ENCODE results near the gene CTTNBP2NL.

DNA sequence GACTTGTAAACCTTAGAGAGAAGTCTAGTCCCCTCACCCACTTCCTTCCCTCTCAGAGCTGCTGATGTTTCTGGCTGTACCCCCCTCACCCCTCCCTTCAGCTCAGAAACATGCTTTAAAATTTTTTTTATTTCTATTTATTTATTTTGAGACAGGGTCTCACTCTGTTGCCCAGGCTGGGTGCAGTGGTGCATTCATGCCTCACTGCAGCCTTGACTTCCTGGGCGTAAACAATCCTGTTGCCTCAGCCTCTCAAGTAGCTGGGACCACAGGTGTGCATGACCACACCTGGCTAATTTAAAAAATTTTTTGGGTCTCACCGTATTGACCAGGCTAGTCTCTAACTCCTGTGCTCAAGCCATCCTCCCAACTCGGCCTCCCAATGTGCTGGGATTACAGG lies 109.9 kb downstream of the CTTNBP2NL start:
- TF ChIP-seq NFRKB (IDR thresholded peaks at IDR 0.05) (no peak), FOXM1 (IDR thresholded peaks at IDR 0.05; ENCODE audit: borderline replicate concordance) (no peak), FOXA1 (IDR thresholded peaks at IDR 0.05) (no peak)

All from HEK293T (cell line).